ENCODE results near the gene CMKLR1. TPM values are rescaled to one million over a fixed set of nuclear protein-coding genes. Genes with fewer than 3 reads are reported as not detected.

Gene CMKLR1
- total RNA-seq, 1 experiment from 2014 or later, result 0.24 TPM

DNA sequence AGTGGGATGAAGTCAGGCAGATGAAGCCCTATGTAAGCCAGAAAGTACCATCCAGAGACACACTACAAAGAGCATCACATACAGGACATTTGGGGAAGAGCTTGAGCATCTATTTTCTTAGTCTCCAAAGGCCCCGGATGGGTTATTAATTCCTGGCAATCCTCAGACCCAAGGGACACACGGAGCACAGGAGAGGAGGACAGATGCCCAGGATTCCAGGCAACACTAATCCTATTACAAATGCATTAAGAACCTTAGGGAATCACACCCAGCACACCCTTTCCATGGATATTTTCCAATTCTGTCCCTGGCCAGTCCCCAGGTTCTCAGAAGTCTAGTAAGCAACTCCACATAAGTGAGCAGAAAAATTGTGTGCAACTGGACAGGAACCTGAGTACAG, 65.9 kb downstream of the CMKLR1 start:
- TF ChIP-seq, protein P1, sequence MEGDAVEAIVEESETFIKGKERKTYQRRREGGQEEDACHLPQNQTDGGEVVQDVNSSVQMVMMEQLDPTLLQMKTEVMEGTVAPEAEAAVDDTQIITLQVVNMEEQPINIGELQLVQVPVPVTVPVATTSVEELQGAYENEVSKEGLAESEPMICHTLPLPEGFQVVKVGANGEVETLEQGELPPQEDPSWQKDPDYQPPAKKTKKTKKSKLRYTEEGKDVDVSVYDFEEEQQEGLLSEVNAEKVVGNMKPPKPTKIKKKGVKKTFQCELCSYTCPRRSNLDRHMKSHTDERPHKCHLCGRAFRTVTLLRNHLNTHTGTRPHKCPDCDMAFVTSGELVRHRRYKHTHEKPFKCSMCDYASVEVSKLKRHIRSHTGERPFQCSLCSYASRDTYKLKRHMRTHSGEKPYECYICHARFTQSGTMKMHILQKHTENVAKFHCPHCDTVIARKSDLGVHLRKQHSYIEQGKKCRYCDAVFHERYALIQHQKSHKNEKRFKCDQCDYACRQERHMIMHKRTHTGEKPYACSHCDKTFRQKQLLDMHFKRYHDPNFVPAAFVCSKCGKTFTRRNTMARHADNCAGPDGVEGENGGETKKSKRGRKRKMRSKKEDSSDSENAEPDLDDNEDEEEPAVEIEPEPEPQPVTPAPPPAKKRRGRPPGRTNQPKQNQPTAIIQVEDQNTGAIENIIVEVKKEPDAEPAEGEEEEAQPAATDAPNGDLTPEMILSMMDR (conservative IDR thresholded peaks at IDR 0.05; ENCODE audit: low read depth, low read length), result no peak
- no peak for TF ChIP-seq EZH2 (IDR thresholded peaks at IDR 0.05; ENCODE audit: borderline replicate concordance, low read depth, low read length, poor library complexity, severe bottlenecking)
- peaks cover 27% of the 10 kb centered on the region for H3K4me1 ChIP-seq (ENCODE audit: insufficient read depth, low read length, poor library complexity, severe bottlenecking)
- peaks cover 6% of the 10 kb centered on the region for H3K27me3 ChIP-seq (replicated peaks; ENCODE audit: insufficient read depth, low read depth, low read length, poor library complexity)
- no peaks in the 10 kb centered on the region for H3K9me3 ChIP-seq (ENCODE audit: low read depth, low read length, poor library complexity, severe bottlenecking)
- DNase-seq (ENCODE audit: low spot score), result peak; percentile 22
- POLR2A ChIA-PET (ENCODE audit: low non-redundant PET), result no interaction called here
- no peak overlapping the region for H3K4me3 ChIP-seq (ENCODE audit: low read depth, low read length, poor library complexity, severe bottlenecking)
- no peaks in the 10 kb centered on the region for H3K36me3 ChIP-seq (ENCODE audit: insufficient read depth, low read length, poor library complexity, severe bottlenecking)
- BruUV-seq (replicated peaks), result no TSS peak
- intact Hi-C loops (cut with micrococcal nuclease; ENCODE audit: unreplicated experiment), result no loop called here
- CTCF ChIA-PET, result no interaction called here
- no peak overlapping the region for H3K27ac ChIP-seq (ENCODE audit: low read depth, low read length, poor library complexity, severe bottlenecking)

DNA sequence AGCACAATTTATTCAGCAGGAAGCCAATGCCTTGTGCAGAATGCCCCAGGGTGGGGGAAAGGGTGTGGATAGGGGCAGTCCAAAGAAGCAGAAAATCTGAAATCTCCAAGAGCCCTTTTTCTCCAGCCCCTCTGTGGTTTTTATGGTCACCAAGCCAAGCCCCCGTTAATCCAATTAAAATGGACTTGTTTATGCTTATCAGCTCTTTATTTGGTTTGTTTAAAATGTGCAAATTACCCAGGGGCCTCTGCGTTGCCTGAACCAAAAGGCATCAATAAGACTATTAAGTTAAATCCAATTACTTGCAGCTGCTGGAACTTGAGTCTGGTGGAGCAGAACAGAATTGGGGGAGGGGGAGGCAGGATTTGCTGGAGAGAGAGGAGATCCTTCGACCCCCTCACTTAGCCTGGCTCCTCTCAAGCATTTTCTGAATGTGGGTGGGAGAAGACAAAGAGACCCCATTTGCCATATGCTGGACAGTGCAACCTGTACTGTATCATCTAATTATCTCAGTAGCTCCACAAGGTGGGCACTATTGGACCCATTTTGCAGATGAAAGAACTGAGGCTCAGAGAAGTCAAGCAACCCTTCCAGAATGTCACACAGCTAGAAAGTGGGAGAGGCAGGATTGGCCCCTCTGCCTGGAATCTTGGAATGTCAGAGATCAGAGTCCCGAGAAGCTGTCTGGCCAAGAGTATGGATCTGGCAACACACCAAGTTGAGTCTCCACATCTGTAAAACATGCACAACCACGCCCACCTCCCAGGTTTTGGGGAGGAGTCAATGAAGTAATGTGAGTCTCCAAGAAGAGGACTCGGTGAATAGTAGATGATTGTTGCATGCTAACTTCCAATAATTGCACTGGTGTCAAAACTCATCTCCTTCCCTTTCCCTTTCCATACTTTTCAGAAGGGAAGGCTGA, 66.9 kb downstream of the CMKLR1 start:
- no peak overlapping the region for H3K4me3 ChIP-seq (ENCODE audit: low read depth, low read length, poor library complexity, severe bottlenecking)
- H3K27ac ChIP-seq (ENCODE audit: low read depth, low read length, poor library complexity, severe bottlenecking), result peak overlapping the region; percentile 6
- no peaks in the 10 kb centered on the region for H3K9me3 ChIP-seq (ENCODE audit: low read depth, low read length, poor library complexity, severe bottlenecking)
- peaks cover 27% of the 10 kb centered on the region for H3K4me1 ChIP-seq (ENCODE audit: insufficient read depth, low read length, poor library complexity, severe bottlenecking)
- ChIA-PET POLR2A (ENCODE audit: low non-redundant PET) (no interaction called here), CTCF (interaction anchor here (0.5 kb wide), 1 partner anchor 1986 kb away, joined by 4 read pairs; no protein-coding TSS in a partner anchor)
- intact Hi-C loops (cut with micrococcal nuclease; ENCODE audit: unreplicated experiment), result no loop called here
- TF ChIP-seq, protein P1 (conservative IDR thresholded peaks at IDR 0.05; ENCODE audit: low read depth, low read length), result no peak
- no peak for TF ChIP-seq EZH2 (IDR thresholded peaks at IDR 0.05; ENCODE audit: borderline replicate concordance, low read depth, low read length, poor library complexity, severe bottlenecking)
- no peaks in the 10 kb centered on the region for H3K36me3 ChIP-seq (ENCODE audit: insufficient read depth, low read length, poor library complexity, severe bottlenecking)
- peak; percentile 76 for DNase-seq (ENCODE audit: low spot score)
- BruUV-seq (replicated peaks), result no TSS peak
- H3K27me3 ChIP-seq (replicated peaks; ENCODE audit: insufficient read depth, low read depth, low read length, poor library complexity), result peaks cover 7% of the 10 kb centered on the region

DNA sequence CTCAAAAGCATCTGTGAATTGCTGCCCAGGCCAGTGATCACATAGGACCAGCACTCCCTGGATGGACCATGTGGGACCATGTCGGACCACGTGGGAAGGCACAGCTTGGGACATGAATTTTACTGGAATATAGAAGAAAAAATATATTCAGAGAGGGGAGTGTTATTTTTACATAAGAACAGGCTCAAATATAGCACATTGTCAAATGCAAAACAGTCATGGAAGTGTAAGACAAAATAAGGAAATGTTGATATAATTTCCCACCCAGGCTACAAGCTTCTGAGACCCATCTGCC, 68.3 kb downstream of the CMKLR1 start:
- CTCF ChIA-PET, result no interaction called here
- Histone ChIP-seq H3K9me3 (ENCODE audit: low read depth, low read length, poor library complexity, severe bottlenecking) (no peaks in the 10 kb centered on the region), H3K27me3 (replicated peaks; ENCODE audit: insufficient read depth, low read depth, low read length, poor library complexity) (peaks cover 20% of the 10 kb centered on the region), H3K36me3 (ENCODE audit: insufficient read depth, low read length, poor library complexity, severe bottlenecking) (no peaks in the 10 kb centered on the region), H3K27ac (ENCODE audit: low read depth, low read length, poor library complexity, severe bottlenecking) (no peak overlapping the region), H3K4me3 (ENCODE audit: low read depth, low read length, poor library complexity, severe bottlenecking) (no peak overlapping the region), H3K4me1 (ENCODE audit: insufficient read depth, low read length, poor library complexity, severe bottlenecking) (peaks cover 27% of the 10 kb centered on the region)
- POLR2A ChIA-PET (ENCODE audit: low non-redundant PET), result no interaction called here
- TF ChIP-seq, protein P1 (conservative IDR thresholded peaks at IDR 0.05; ENCODE audit: low read depth, low read length), result no peak
- no peak for TF ChIP-seq EZH2 (IDR thresholded peaks at IDR 0.05; ENCODE audit: borderline replicate concordance, low read depth, low read length, poor library complexity, severe bottlenecking)
- intact Hi-C loops (cut with micrococcal nuclease; ENCODE audit: unreplicated experiment), result no loop called here
- BruUV-seq (replicated peaks), result no TSS peak
- DNase-seq (ENCODE audit: low spot score), result no peak

Measured in A673 (cell line).